CD4-positive, alpha-beta T cell treated with Interleukin-12 subunit alpha and Interleukin-12 subunit beta, for 1 hour (primary cell): ENCODE results near the gene MBD2.

Experiments
- DNase-seq: peaks from one replicate; pipeline ENCODE4 v3.0.0-alpha.2; 2020

The MBD2 gene

GRCh38 chr18:54193786-54194185, 30.7 kb downstream of the MBD2 start:
- DNase-seq = no peak

DNA sequence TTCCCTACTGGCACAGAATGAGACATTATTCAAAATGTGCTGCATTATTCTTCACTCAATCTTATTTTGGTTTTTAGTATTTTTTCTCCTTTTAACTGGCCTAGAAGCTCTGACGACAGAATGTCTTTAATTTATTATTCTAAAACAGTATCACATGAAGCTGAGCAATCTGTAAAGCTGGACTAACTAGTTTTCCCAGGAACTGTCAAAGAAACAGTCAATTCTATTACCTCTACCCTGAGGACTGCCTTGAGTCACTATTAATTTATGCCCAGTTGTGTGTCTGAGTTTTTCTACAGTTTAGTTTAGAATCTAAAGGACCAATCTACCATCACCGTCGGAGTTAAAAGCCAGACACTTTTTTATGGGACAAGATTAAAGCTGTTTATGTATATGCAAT, 31.6 kb downstream of the MBD2 start:
- DNase-seq = no peak

GRCh38 chr18:54192415-54192814, 32.1 kb downstream of the MBD2 start:
- no peak for DNase-seq

DNA sequence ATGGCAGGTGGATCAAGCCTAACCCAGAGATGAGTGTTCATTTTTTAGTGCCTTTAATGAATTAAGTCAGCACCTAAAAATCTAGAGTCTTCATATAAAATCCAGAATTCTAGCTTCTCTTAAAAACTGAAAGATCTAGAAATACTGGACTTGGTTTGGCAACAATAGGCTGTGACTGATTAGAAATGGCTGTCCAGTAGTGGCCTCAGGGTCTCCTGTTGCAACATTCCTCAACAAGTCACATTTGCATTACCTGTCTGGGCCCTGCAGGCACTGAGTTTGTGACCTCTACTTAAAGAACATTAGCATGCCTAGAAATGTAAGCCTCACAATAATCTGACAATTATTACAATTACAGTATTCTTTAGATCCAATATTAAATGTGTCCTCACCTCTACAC, 33.1 kb downstream of the MBD2 start:
- DNase-seq = no peak

- no peak for DNase-seq
Measured at GRCh38 chr18:54187372-54187771, 37.1 kb downstream of the MBD2 start.

GRCh38 chr18:54184836-54185235, 39.6 kb downstream of the MBD2 start:
- DNase-seq = no peak

DNA sequence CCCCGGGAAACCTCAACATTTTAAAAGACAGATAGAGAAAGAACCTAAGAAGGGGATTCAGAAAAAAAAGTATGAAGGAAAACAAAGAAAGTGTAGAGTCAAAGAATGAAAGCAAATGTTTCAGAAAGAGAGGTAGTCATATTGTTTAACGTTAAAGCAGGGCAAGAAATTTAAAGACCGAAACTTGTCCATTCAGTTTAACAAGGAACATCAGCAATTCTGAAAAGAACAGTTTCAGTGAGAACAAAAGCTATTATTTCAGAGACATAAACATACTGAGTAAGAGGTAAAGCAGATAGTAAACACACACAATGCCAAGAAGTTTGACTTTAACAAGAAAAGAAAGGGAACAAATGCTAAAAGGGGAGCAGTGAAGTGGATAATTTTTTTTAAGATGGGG, 41.1 kb downstream of the MBD2 start:
- DNase-seq = no peak

DNA sequence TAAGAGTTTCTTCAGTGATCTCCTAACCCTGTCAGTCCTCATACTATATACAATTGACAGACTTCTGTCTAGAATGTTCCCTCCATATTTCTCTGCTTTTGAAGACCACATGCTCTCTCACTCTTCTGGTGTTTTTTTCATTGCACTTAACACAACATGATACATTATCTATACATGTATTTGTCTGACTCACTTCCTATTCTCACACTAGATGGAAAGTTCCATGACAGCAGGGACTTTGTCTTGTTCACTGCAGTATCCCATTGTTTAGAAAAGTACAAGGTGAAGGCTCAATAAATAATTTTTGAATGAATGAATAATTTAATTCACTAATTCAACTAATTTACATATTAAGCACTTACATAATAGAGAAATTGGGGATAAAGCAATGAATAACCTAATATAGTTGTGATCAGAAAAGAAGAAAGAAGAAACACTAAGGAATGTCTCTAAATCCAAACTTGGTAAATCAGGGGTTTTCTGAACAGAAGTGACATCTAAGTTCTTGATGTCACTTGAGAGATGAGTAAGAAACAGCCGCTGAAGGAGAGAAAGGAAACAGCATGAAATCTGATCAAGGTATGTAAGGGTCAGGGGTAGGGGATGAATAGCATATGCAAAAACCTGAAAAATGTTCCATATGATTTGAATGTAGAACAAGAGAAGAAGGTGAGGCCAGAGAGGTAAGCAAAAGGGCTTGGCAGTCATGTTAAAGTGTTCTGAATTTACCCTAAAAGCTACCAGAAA, 42.4 kb downstream of the MBD2 start:
- no peak for DNase-seq

DNA sequence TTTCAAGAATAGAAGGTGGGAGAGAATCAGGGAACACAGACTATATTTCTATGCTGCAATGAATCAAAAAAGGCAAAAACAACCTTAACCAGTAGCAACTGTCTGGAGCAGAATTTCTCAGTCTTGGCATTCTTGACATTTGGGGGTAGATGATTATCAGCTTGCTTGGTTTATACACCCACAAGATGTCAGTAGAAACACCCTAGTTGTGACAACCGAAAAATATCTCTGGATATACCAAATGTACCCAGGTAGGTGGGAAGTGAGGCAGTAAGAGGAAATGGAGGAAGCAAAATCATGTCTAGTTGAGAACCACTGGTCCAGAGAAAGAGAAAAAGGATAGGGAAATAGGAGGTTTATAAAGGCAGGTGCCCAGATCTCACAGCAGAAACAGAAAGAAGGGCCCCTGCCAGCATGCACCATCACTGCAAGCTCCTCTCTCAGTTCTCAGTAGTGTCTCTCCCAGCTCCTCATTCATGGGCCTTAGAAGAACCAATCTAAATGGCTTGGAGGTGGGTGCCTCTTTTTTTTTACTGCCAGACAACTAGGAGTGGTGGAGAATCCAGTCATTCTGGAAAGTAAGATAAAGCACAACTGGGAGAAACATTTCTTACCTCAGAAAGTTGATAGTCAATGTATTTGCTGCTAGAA, 50.4 kb downstream of the MBD2 start:
- DNase-seq = no peak

GRCh38 chr18:54173250-54173649, 51.2 kb downstream of the MBD2 start:
- DNase-seq = no peak

GRCh38 chr18:54169431-54170403, 54.8 kb downstream of the MBD2 start:
- DNase-seq = no peak

DNA sequence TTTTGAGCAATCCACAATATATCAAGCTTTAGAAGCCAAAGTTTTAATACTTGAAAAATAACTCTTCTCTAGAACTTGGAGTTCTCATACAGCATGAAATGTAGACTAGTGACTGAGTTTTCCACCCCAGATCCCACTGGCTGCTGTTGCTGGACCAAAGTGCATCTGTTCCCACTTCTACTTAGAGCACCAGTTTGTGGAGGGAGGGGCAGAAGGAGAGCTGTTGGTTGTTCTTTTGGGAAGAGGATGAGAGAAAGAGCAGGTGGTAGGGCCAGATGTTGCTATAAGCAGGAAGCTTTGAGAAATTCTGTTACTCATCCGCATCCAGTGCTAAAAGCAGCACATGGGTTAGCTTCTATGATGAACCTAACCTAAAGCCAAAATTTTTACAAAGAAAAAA, 59.0 kb downstream of the MBD2 start:
- DNase-seq = no peak

DNA sequence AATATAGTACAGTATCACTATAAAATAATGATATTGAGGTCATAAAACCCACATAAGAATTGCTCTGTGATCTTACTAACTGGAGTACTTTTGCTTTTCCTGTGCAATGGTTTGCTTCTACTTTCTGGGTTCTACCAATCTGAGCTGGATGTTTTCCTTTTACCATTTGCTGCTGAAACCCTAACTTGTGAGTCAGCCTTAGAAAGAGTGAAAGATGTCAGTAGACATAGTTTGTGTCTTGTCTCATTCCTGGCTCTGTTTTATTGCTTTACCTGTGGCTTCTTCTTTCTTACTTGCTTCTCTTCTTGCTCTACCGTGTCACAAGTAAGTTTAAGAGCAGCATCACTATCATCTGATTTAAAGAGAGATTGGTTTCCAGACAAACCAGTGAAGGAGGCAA, 61.0 kb downstream of the MBD2 start:
- no peak for DNase-seq

- DNase-seq = no peak
Measured at GRCh38 chr18:54162431-54162830, 62.0 kb downstream of the MBD2 start.

DNA sequence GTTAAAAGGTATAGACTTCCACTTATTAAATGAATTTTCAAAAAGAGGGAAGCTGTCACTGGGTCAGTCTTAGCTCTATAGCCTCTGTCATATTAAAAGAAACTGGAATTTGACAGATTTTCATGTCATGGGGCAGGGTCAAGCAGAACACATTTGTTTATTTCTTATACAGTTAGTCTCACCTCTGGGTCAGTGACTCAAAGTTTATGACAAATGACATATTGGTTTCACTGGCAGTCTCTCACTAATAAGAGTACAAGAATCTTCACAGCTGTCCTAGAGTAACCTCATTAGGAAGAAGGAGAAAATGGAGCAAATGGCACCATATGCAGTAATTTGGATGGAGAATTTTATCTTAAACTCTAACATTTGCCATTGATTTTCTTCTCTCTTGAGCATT, 63.2 kb downstream of the MBD2 start:
- DNase-seq = no peak

DNA sequence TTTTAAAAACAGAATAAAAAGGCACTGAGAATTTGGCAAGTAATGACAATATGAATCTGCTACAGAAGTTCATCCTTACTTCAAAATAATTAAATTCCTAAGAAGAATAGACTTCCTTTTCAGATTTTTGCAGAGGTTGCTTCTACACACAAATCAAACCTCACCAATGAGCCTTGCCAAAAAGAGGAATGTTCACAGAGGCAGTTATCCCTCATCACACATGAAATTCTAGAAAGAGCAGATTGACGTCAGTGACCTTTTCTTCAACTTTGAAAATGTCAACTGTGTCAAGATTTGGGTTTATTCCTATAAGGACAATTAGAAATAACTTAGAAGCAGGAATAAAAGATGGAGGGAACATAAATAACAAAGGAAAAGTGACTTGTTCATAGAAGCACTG, 64.6 kb downstream of the MBD2 start:
- no peak for DNase-seq

DNA sequence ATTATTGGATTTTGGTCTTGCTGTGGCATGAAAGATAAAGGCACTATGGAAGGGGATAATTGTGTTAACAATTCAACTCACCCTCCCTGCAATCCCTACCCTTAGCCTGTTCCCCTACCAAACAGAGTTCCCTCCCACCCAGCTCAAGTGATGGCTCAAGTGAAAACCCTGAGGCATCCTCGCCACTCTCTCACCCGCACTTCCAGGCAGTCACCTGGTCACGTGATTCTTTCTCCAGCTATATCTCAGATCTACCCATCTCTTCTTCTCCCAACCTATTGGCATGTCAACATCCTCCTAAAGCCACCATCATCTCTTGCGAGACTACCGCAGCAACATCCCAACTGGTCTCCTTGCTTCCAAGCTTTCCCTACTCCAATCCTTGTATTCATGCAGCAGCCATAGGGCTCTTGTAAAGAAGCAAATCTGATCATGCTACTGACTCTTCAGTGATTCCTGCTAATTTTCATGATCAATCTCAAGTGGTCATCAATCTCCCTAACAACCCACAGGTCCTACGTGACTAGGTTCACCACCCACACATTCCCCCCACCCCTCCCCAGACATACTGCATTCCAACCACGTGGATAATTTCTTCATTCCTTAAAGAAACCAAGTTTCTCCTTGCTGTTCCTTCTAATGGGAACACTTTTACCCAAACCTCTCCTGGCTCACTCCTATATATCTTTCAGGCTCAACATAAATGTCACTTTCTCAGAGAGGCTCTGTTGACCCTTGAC, 66.7 kb downstream of the MBD2 start:
- DNase-seq = no peak

DNA sequence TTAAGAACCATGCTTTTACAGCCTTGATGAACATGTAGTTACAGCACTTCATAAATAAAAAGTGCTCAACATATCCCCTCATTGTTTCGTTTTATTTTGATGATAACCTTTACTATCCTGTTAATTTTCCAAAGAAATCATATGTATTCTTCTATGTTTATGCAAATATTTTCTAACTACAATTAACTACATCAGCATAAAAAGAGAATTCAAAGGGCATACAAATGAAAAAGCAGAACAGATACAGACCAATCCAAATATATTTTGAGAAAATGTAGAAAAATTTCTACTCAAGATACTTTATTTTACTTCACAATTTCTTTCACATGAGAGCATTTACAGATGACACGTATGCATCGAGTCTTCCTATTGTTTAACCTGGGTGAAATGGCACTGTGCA, 69.1 kb downstream of the MBD2 start:
- no peak for DNase-seq

GRCh38 chr18:54154231-54154630, 70.2 kb downstream of the MBD2 start:
- DNase-seq = no peak

- DNase-seq = no peak
Measured at GRCh38 chr18:54151376-54151775, 73.1 kb downstream of the MBD2 start.

- DNase-seq = no peak
Measured at GRCh38 chr18:54150226-54150625, 74.2 kb downstream of the MBD2 start.

GRCh38 chr18:54149078-54149697, 75.3 kb downstream of the MBD2 start:
- DNase-seq = no peak
